NB4 (cell line): ENCODE results near the gene MAN2A1.

Source experiments
- CTCF ChIP-seq: IDR thresholded peaks from one replicate; pipeline ENCODE4 v1.5.1; 2012; ENCODE audit warnings: low read depth, low read length
- MAX ChIP-seq: IDR thresholded peaks from 2 replicates; pipeline ENCODE4 v1.6.1; 2011; ENCODE audit warnings: low read depth, low read length
- MYC ChIP-seq: IDR thresholded peaks from 2 replicates; pipeline ENCODE4 v1.6.1; 2011; ENCODE audit warnings: low read depth, low read length
- POLR2A ChIP-seq: IDR thresholded peaks from 2 replicates; pipeline ENCODE4 v1.6.1; 2011; ENCODE audit warnings: mild to moderate bottlenecking; ENCODE audit not compliant: insufficient read length; ENCODE audit errors: extremely low read depth

DNA sequence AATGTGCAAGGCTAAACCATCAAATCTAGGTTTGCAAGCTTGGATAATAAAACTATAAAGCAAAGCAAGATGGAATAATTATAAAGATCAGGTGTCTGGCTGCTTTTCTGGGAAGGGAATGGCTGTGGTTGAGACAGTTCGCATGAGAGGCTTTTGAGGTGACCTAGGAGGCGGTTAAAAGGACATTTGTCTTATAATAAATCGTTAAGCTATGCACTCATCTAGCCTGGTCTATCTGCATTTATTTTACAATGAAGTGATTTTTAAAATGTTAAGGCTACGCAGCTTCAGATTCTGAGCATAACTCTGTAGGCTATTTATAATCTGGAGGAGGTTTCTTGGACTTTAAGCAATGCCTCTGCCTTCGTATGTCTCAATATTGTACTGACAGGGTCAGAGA, 29.4 kb upstream of the MAN2A1 start:
- TF ChIP-seq CTCF (no peak), MYC (no peak), POLR2A (no peak), MAX (no peak)
